CD8-positive, alpha-beta memory T cell (primary cell): ENCODE data around the gene SLC25A44. TPM values are rescaled to one million over a fixed set of nuclear protein-coding genes. Genes with fewer than 3 reads are reported as not detected.

ENCODE experiments used
- CTCF ChIA-PET: fragments of 350-600 bp; sonication (Branson Sonifier 250); formaldehyde crosslinking; loops from one replicate; lab custom pipeline; 2021; ENCODE audit warnings: antibody characterized with exemption; lab: Charles Lee
- POLR2A ChIA-PET: fragments of 350-600 bp; sonication (Branson Sonifier 250); formaldehyde crosslinking; loops from one replicate; lab custom pipeline; 2021; ENCODE audit warnings: antibody characterized with exemption; lab: Charles Lee
- DNase-seq, 5 donors: peaks; one replicate each; pipeline versions ENCODE4 v3.0.0 to v3.0.0-alpha.2; 2020 to 2022; ENCODE audit warnings: mixed read lengths in 1 of 5
- H3K27ac ChIP-seq: one replicate; pipeline ENCODE4 v1.7.0; 2013; ENCODE audit warnings: low read depth, mild to moderate bottlenecking, low read length, moderate library complexity
- H3K27me3 ChIP-seq: 2 replicates; pipeline ENCODE4 v1.7.0; 2013; ENCODE audit warnings: low read length, mild to moderate bottlenecking; ENCODE audit not compliant: insufficient read depth, poor library complexity, severe bottlenecking
- H3K36me3 ChIP-seq: 2 replicates; pipeline ENCODE4 v1.7.0; 2013; ENCODE audit warnings: mild to moderate bottlenecking, low read length, moderate library complexity; ENCODE audit not compliant: insufficient read depth
- H3K4me1 ChIP-seq: 2 replicates; pipeline ENCODE4 v1.7.0; 2013; ENCODE audit warnings: mild to moderate bottlenecking, low read length, moderate library complexity; ENCODE audit not compliant: insufficient read depth
- H3K4me3 ChIP-seq: 2 replicates; pipeline ENCODE4 v1.7.0; 2013; ENCODE audit warnings: mild to moderate bottlenecking, low read length
- H3K9me3 ChIP-seq: 2 replicates; pipeline ENCODE4 v1.7.0; 2013; ENCODE audit warnings: mild to moderate bottlenecking, low read length
- H3K27ac Mint-ChIP-seq, 8 donors: one replicate each; pipeline ENCODE4 v1.8.0; 2020 to 2021; ENCODE audit warnings: mixed read lengths in 8 of 8, mild to moderate bottlenecking in 6 of 8, inconsistent platforms in 3 of 8, moderate library complexity in 3 of 8
- H3K27me3 Mint-ChIP-seq, 2 donors: one replicate each; pipeline ENCODE4 v1.8.0; 2020 to 2021; ENCODE audit warnings: mixed read lengths in 2 of 2, mild to moderate bottlenecking in 1 of 2, moderate library complexity in 1 of 2
- H3K36me3 Mint-ChIP-seq, 3 donors: one replicate each; pipeline ENCODE4 v1.8.0; 2020 to 2021; ENCODE audit warnings: mixed read lengths in 3 of 3, inconsistent platforms in 1 of 3, mild to moderate bottlenecking in 1 of 3
- H3K4me1 Mint-ChIP-seq, 3 donors: one replicate each; pipeline ENCODE4 v1.8.0; 2020 to 2021; ENCODE audit warnings: mixed read lengths in 3 of 3, inconsistent platforms in 1 of 3, mild to moderate bottlenecking in 1 of 3
- H3K4me3 Mint-ChIP-seq, 7 donors: one replicate each; pipeline ENCODE4 v1.8.0; 2020 to 2021; ENCODE audit warnings: mixed read lengths in 7 of 7, mild to moderate bottlenecking in 6 of 7, moderate library complexity in 4 of 7, inconsistent platforms in 2 of 7
- H3K9me3 Mint-ChIP-seq, 5 donors: one replicate each; pipeline ENCODE4 v1.8.0; 2020 to 2022; ENCODE audit warnings: mixed read lengths in 5 of 5, mild to moderate bottlenecking in 3 of 5, moderate library complexity in 2 of 5, inconsistent platforms in 1 of 5
- polyA plus RNA-seq: library from polyadenylated mRNA; unstranded; fragments of 300-500 nt; fragmentation: Illumina TruSeq; gene quantifications from one replicate; pipeline ENCODE4 v1.2.3, GENCODE V29; 2021
- total RNA-seq, 2 experiments: library from RNA; stranded (reverse); gene quantifications; one replicate each; pipeline ENCODE4 v1.2.3, GENCODE V29; 2021

SLC25A44 gene
- total and polyA plus RNA-seq, 3 experiments from 2014 or later = 21.4 to 32.4 (median 30.8) TPM

- ChIA-PET CTCF (interaction anchor here (1.0 kb wide), 1 partner anchor 19 kb away, joined by 3 read pairs; no protein-coding TSS in a partner anchor), POLR2A (interaction anchor here (0.5 to 1.5 kb wide), 2 partner anchors 12 to 225 kb away, joined by 3 to 4 read pairs; no protein-coding TSS in a partner anchor)
- no peak overlapping the region for H3K27ac ChIP-seq
- H3K27me3 ChIP-seq = no peaks in the 10 kb centered on the region
- no peaks in the 10 kb centered on the region for H3K36me3 ChIP-seq
- Mint-ChIP-seq H3K27ac (peak overlapping the region in 2 of 8 donors; percentile 19 to 66), H3K27me3 (peaks cover 0 to 2% of the 10 kb centered on the region in 2 donors), H3K36me3 (peaks cover 0 to 9% (median 3%) of the 10 kb centered on the region in 3 donors), H3K4me1 (peaks cover 10 to 16% (median 11%) of the 10 kb centered on the region in 3 donors), H3K4me3 (peak overlapping the region in 1 of 7 donors; percentile 31), H3K9me3 (no peaks in the 10 kb centered on the region)
- no peaks in the 10 kb centered on the region for H3K9me3 ChIP-seq
- H3K4me1 ChIP-seq = peaks cover 4% of the 10 kb centered on the region
- DNase-seq = no peak
- H3K4me3 ChIP-seq = no peak overlapping the region
Measured at GRCh38 chr1:156164125-156164831, 29.6 kb upstream of the SLC25A44 start.

GRCh38 chr1:156165083-156165482, 28.8 kb upstream of the SLC25A44 start:
- H3K27ac Mint-ChIP-seq = peak overlapping the region in 2 of 8 donors; percentile 15 to 63
- no peak overlapping the region for H3K27ac ChIP-seq
- peaks cover 0 to 9% (median 3%) of the 10 kb centered on the region in 3 donors for H3K36me3 Mint-ChIP-seq

GRCh38 chr1:156167536-156167935, 26.4 kb upstream of the SLC25A44 start:
- peaks cover 0 to 8% (median 3%) of the 10 kb centered on the region in 3 donors for H3K36me3 Mint-ChIP-seq
- H3K27ac Mint-ChIP-seq = peak overlapping the region in 1 of 8 donors; percentile 77
- no peaks in the 10 kb centered on the region for H3K4me1 Mint-ChIP-seq
- H3K4me3 Mint-ChIP-seq = no peak overlapping the region
- Histone ChIP-seq H3K9me3 (no peaks in the 10 kb centered on the region), H3K27me3 (no peaks in the 10 kb centered on the region), H3K36me3 (no peaks in the 10 kb centered on the region), H3K27ac (no peak overlapping the region), H3K4me1 (no peaks in the 10 kb centered on the region), H3K4me3 (no peak overlapping the region)
- POLR2A ChIA-PET = no interaction called here
- no peaks in the 10 kb centered on the region for H3K27me3 Mint-ChIP-seq
- no peak for DNase-seq
- no peaks in the 10 kb centered on the region for H3K9me3 Mint-ChIP-seq
- CTCF ChIA-PET = interaction anchor here (1.2 kb wide), 2 partner anchors 11 to 218 kb away, joined by 3 read pairs; no protein-coding TSS in a partner anchor

More at GRCh38 chr1:156165083-156165482, 28.8 kb upstream of the SLC25A44 start:
- H3K4me3 Mint-ChIP-seq = no peak overlapping the region
- Histone ChIP-seq H3K36me3 (no peaks in the 10 kb centered on the region), H3K4me1 (peaks cover 4% of the 10 kb centered on the region), H3K4me3 (no peak overlapping the region), H3K27me3 (no peaks in the 10 kb centered on the region), H3K9me3 (no peaks in the 10 kb centered on the region)
- DNase-seq = no peak
- H3K4me1 Mint-ChIP-seq = peaks cover 9 to 12% (median 10%) of the 10 kb centered on the region in 3 donors
- ChIA-PET CTCF (no interaction called here), POLR2A (interaction anchor here (1.5 kb wide), 1 partner anchor 13 kb away, joined by 4 read pairs; no protein-coding TSS in a partner anchor)
- peaks cover 0 to under 1% of the 10 kb centered on the region in 2 donors for H3K27me3 Mint-ChIP-seq
- H3K9me3 Mint-ChIP-seq = no peaks in the 10 kb centered on the region

DNA sequence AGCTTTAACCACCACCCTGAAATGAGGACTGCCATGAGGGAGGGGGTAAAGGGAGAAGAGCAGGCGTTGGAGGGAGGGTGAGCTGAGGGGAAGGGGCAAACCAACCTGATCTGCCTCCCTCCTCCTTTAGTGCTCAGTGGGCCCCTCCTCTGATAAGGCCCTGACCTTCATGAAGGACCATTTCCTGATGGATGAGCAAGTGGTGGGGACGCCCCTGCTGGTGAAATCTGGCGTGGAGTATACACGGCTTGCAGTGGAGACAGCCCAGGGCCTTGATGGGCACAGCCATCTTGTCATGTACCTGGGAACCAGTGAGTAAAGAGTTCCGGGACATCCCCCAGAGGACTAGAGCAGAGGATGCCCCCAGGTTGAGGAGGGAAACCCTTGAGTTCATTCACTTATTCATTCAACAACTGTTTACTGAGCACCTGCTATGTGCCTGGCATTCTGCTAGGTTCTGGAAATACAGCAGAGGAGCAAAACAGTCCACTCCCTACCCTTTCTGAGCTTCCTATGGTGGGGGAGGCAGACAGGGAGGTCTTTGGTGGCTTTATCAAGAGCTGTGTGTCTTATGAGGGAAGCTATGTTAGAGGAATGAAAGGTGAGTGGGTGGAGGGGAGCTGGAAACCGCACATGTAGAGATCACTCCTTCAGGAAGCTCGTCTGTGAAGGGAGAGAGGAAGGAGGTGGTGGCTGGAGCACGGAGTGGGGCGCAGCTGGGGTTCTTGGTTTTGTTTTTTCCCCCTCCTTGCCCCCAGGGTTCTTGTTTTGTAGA, 21.0 kb upstream of the SLC25A44 start:
- H3K27ac Mint-ChIP-seq = peak overlapping the region in 1 of 8 donors; percentile 83
- H3K4me3 Mint-ChIP-seq = no peak overlapping the region
- ChIA-PET CTCF (interaction anchor here (0.6 to 0.9 kb wide), 3 partner anchors 21 to 52 kb away, joined by 3 to 4 read pairs (median 3); partner anchors contain the start of gene SLC25A44), POLR2A (no interaction called here)
- peaks cover 7 to 12% of the 10 kb centered on the region in 2 donors for H3K27me3 Mint-ChIP-seq
- Histone ChIP-seq H3K27ac (no peak overlapping the region), H3K4me3 (no peak overlapping the region), H3K27me3 (no peaks in the 10 kb centered on the region), H3K9me3 (no peaks in the 10 kb centered on the region), H3K36me3 (no peaks in the 10 kb centered on the region), H3K4me1 (peaks cover 3% of the 10 kb centered on the region)
- H3K36me3 Mint-ChIP-seq = peaks cover 0 to 6% (median 3%) of the 10 kb centered on the region in 3 donors
- no peaks in the 10 kb centered on the region for H3K9me3 Mint-ChIP-seq
- H3K4me1 Mint-ChIP-seq = peaks cover 0 to under 1% (median under 1%) of the 10 kb centered on the region in 3 donors
- no peak for DNase-seq

- H3K9me3 Mint-ChIP-seq = no peaks in the 10 kb centered on the region
- H3K4me3 Mint-ChIP-seq = no peak overlapping the region
- POLR2A ChIA-PET = no interaction called here
- peaks cover 7 to 16% of the 10 kb centered on the region in 2 donors for H3K27me3 Mint-ChIP-seq
- Histone ChIP-seq H3K27ac (no peak overlapping the region), H3K9me3 (no peaks in the 10 kb centered on the region), H3K27me3 (no peaks in the 10 kb centered on the region), H3K4me3 (no peak overlapping the region), H3K36me3 (no peaks in the 10 kb centered on the region), H3K4me1 (peaks cover 10% of the 10 kb centered on the region)
- peaks cover 7 to 8% (median 7%) of the 10 kb centered on the region in 3 donors for H3K4me1 Mint-ChIP-seq
- peaks cover 0 to 5% (median 3%) of the 10 kb centered on the region in 3 donors for H3K36me3 Mint-ChIP-seq
- CTCF ChIA-PET = interaction anchor here (1.2 kb wide), 1 partner anchor 48 kb away, joined by 4 read pairs; no protein-coding TSS in a partner anchor
- no peak for DNase-seq
- peak overlapping the region in 1 of 8 donors; percentile 79 for H3K27ac Mint-ChIP-seq
Measured at GRCh38 chr1:156176610-156177210, 17.2 kb upstream of the SLC25A44 start.

DNA sequence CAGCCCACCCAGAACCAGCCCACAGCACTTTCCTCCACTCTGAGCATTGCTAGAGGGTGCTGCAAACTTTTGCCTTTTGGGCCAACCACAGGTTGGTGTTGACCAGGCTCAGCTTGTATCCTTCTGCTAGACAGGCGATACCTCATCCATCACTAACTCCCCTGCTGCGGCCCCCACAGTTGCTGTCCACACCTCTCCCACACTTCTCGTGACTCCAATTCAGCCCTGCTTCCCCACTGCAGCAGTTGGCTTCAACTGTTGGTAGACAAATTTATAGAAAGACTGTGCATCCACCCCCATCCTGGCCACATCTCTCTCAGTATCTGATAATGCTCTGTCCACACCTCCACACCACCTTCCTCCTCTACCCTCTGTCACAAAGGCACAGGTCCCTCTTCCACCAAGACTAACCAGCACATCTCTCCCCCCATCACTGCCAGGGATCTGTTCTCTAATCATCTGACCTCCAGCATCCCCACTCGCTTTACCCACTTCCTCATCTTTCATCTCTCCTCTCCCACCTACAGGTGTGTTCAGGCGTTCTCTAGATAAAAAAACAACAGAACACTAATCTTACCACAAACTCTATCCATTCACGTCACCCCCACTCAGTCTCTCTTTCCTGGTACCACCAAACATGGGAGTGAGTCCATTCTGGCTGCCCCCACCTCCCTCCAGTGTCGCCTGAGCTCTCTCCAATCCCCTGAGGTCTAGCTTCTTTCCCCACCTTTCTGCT, 15.8 kb upstream of the SLC25A44 start:
- DNase-seq = peak in 1 of 5 donors; percentile 59
- ChIA-PET CTCF (interaction anchor here (1.2 kb wide), 1 partner anchor 49 kb away, joined by 4 read pairs; no protein-coding TSS in a partner anchor), POLR2A (no interaction called here)
- H3K4me1 Mint-ChIP-seq = peaks cover 7 to 8% (median 7%) of the 10 kb centered on the region in 3 donors
- Histone ChIP-seq H3K27me3 (no peaks in the 10 kb centered on the region), H3K27ac (no peak overlapping the region), H3K4me3 (no peak overlapping the region), H3K36me3 (no peaks in the 10 kb centered on the region), H3K4me1 (peaks cover 10% of the 10 kb centered on the region), H3K9me3 (no peaks in the 10 kb centered on the region)
- H3K27ac Mint-ChIP-seq = peak overlapping the region in 4 of 8 donors; percentile 3 to 85 (median 44)
- no peaks in the 10 kb centered on the region for H3K9me3 Mint-ChIP-seq
- peaks cover 0 to 5% (median 3%) of the 10 kb centered on the region in 3 donors for H3K36me3 Mint-ChIP-seq
- H3K27me3 Mint-ChIP-seq = peaks cover 5 to 16% of the 10 kb centered on the region in 2 donors
- no peak overlapping the region for H3K4me3 Mint-ChIP-seq

DNA sequence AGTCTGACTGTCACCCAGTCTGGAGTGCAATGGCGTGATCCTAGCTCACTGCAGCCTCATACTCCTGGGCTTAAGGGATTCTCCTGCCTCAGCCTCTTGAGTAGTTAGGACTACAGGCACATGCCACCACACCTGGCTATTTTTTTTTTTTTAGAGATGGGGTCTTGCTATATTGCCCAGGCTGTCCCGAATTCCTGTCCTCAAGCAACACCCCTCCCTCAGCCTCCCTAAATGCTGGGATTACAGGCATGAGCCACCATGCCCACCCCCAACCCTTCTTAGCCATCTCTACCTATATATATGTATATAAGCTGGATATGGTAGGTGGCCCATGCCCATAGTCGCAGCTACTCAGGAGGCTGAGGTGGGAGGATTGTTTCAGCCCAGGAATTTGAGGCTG, 13.4 kb upstream of the SLC25A44 start:
- Mint-ChIP-seq H3K9me3 (no peaks in the 10 kb centered on the region), H3K36me3 (peaks cover 0 to 2% (median 2%) of the 10 kb centered on the region in 3 donors), H3K27ac (no peak overlapping the region), H3K4me3 (no peak overlapping the region), H3K27me3 (peaks cover 2 to 6% of the 10 kb centered on the region in 2 donors), H3K4me1 (peaks cover 7 to 8% (median 7%) of the 10 kb centered on the region in 3 donors)
- no peaks in the 10 kb centered on the region for H3K36me3 ChIP-seq
- H3K27ac ChIP-seq = no peak overlapping the region
- no peak overlapping the region for H3K4me3 ChIP-seq
- no peaks in the 10 kb centered on the region for H3K27me3 ChIP-seq
- no peak for DNase-seq
- peaks cover 10% of the 10 kb centered on the region for H3K4me1 ChIP-seq
- ChIA-PET CTCF (no interaction called here), POLR2A (no interaction called here)
- no peaks in the 10 kb centered on the region for H3K9me3 ChIP-seq
